HG03521 (cell line): Measurements from ENCODE around the gene MMP8.

Source experiments
- ATAC-seq: cut with Tn5 transposase; IDR thresholded peaks from one replicate; pipeline ENCODE4 v1.9.1; 2021; ENCODE audit warnings: mild to moderate bottlenecking, moderate library complexity; ENCODE audit not compliant: unreplicated experiment

The MMP8 gene

GRCh38 chr11:102722821-102723220 lies 1.9 kb downstream of the MMP8 start:
- no peak for ATAC-seq

- no peak for ATAC-seq
Observed at GRCh38 chr11:102719620-102720277, 5.0 kb downstream of the MMP8 start.

GRCh38 chr11:102717280-102717679 lies 7.5 kb downstream of the MMP8 start:
- ATAC-seq = no peak

GRCh38 chr11:102716527-102716926 lies 8.2 kb downstream of the MMP8 start:
- peak; percentile 51 for ATAC-seq

- ATAC-seq = no peak
Observed at GRCh38 chr11:102712137-102712536, 12.6 kb downstream of the MMP8 start.

- no peak for ATAC-seq
Observed at GRCh38 chr11:102709201-102709945, 15.4 kb downstream of the MMP8 start.

- ATAC-seq = no peak
Observed at GRCh38 chr11:102708654-102709053, 16.1 kb downstream of the MMP8 start.

- ATAC-seq = no peak
Observed at GRCh38 chr11:102705626-102706025, 19.1 kb downstream of the MMP8 start, which contains the start of gene MMP27. MMP27 (minus strand) TSS chr11:102705769; CDS start chr11:102705714, 55 bp downstream.

- no peak for ATAC-seq
Observed at GRCh38 chr11:102704841-102705240, 19.9 kb downstream of the MMP8 start.

- ATAC-seq = no peak
Observed at GRCh38 chr11:102703826-102704493, 20.8 kb downstream of the MMP8 start.

GRCh38 chr11:102695201-102695600 lies 29.6 kb downstream of the MMP8 start:
- ATAC-seq = no peak

GRCh38 chr11:102685754-102686153 lies 39.0 kb downstream of the MMP8 start:
- ATAC-seq = no peak

GRCh38 chr11:102685338-102685737 lies 39.4 kb downstream of the MMP8 start:
- ATAC-seq = no peak

GRCh38 chr11:102683277-102683676 lies 41.5 kb downstream of the MMP8 start:
- no peak for ATAC-seq

GRCh38 chr11:102680945-102681344 lies 43.8 kb downstream of the MMP8 start:
- ATAC-seq = no peak

- ATAC-seq = no peak
Observed at GRCh38 chr11:102678022-102678421, 46.7 kb downstream of the MMP8 start.

- no peak for ATAC-seq
Observed at GRCh38 chr11:102676084-102676483, 48.7 kb downstream of the MMP8 start.

- peak; percentile 64 for ATAC-seq
Observed at GRCh38 chr11:102669664-102670063, 55.1 kb downstream of the MMP8 start.

- ATAC-seq = peak; percentile 54
Observed at GRCh38 chr11:102666331-102666957, 58.3 kb downstream of the MMP8 start.

GRCh38 chr11:102664001-102664752 lies 60.6 kb downstream of the MMP8 start:
- peak; percentile 60 for ATAC-seq

- no peak for ATAC-seq
Observed at GRCh38 chr11:102662607-102663006, 62.1 kb downstream of the MMP8 start.
